GM23248 (cell line): Measurements from ENCODE around the gene COL9A2. TPM values are rescaled to one million over a fixed set of nuclear protein-coding genes. Genes with fewer than 3 reads are reported as not detected.

Experiments
- DNase-seq: peaks from one replicate; pipeline ENCODE4 v3.0.0-alpha.2; 2015
- H2AFZ ChIP-seq: fragments of 200-600 bp; sonication (generic); 2 replicates; pipeline ENCODE4 v1.6.1; 2016; ENCODE audit warnings: antibody characterized with exemption
- H3F3A ChIP-seq: fragments of 200-600 bp; sonication (generic); 2 replicates; pipeline ENCODE4 v1.6.1; 2016; ENCODE audit warnings: mild to moderate bottlenecking, antibody characterized with exemption, mixed run types; ENCODE audit not compliant: insufficient read depth
- H3K27ac ChIP-seq: fragments of 200-600 bp; sonication (generic); 2 replicates; pipeline ENCODE4 v1.5.1; 2016; ENCODE audit warnings: mild to moderate bottlenecking
- H3K27me3 ChIP-seq: fragments of 200-600 bp; sonication (generic); replicated peaks from 2 replicates; pipeline ENCODE4 v1.6.1; 2016; ENCODE audit warnings: mild to moderate bottlenecking; ENCODE audit not compliant: insufficient read depth
- H3K36me3 ChIP-seq: fragments of 200-600 bp; sonication (generic); 2 replicates; pipeline ENCODE4 v1.6.1; 2016; ENCODE audit warnings: low read depth, mild to moderate bottlenecking
- H3K4me1 ChIP-seq: fragments of 200-600 bp; sonication (generic); 2 replicates; pipeline ENCODE4 v1.6.1; 2016; ENCODE audit warnings: mild to moderate bottlenecking; ENCODE audit not compliant: insufficient read depth
- H3K4me2 ChIP-seq: fragments of 200-600 bp; sonication (generic); one replicate; pipeline ENCODE4 v1.6.1; 2016; ENCODE audit warnings: mild to moderate bottlenecking; ENCODE audit not compliant: unreplicated experiment
- H3K4me3 ChIP-seq: fragments of 200-600 bp; sonication (generic); 2 replicates; pipeline ENCODE4 v1.5.1; 2016; ENCODE audit warnings: mild to moderate bottlenecking
- H3K79me2 ChIP-seq: fragments of 200-600 bp; sonication (generic); 2 replicates; pipeline ENCODE4 v1.6.1; 2016; ENCODE audit warnings: mild to moderate bottlenecking; ENCODE audit not compliant: insufficient read depth
- H3K9ac ChIP-seq: fragments of 200-600 bp; sonication (generic); 2 replicates; pipeline ENCODE4 v1.6.1; 2016; ENCODE audit warnings: mild to moderate bottlenecking
- H3K9me2 ChIP-seq: fragments of 200-600 bp; sonication (generic); 2 replicates; pipeline ENCODE4 v1.6.1; 2016; ENCODE audit warnings: mixed run types, mild to moderate bottlenecking, moderate library complexity; ENCODE audit not compliant: insufficient read depth
- H3K9me3 ChIP-seq: fragments of 200-600 bp; sonication (generic); one replicate; pipeline ENCODE4 v1.6.1; 2017; ENCODE audit warnings: low read depth
- H4K20me1 ChIP-seq: fragments of 200-600 bp; sonication (generic); 2 replicates; pipeline ENCODE4 v1.6.0; 2016; ENCODE audit not compliant: insufficient read depth
- EZH2 ChIP-seq: fragments of 200-600 bp; sonication (generic); IDR thresholded peaks from 2 replicates; pipeline ENCODE4 v1.6.1; 2018; ENCODE audit warnings: antibody characterized with exemption, mild to moderate bottlenecking; ENCODE audit not compliant: insufficient read depth, poor library complexity, severe bottlenecking
- EZH2phosphoT487 ChIP-seq: fragments of 200-600 bp; sonication (generic); IDR thresholded peaks from 2 replicates; pipeline ENCODE4 v1.6.1; 2018; ENCODE audit warnings: antibody characterized with exemption, moderate library complexity, mild to moderate bottlenecking, low read depth; ENCODE audit not compliant: insufficient read depth
- WGBS, 2 experiments: methylation state at CpG; one replicate each; pipeline ENCODE4 v1.1.6; 2015 to 2017; ENCODE audit warnings: low lambda C conversion rate in 2 of 2, low coverage in 1 of 2; ENCODE audit errors: missing lambda C conversion rate in 2 of 2; 5-methylcytosine and 5-hydroxymethylcytosine counted together
- in situ Hi-C: fragments of 300-500 bp; cut with MboI; formaldehyde crosslinking; loops from 2 replicates; pipeline ENCODE4 v1.15.0; 2020
- polyA plus RNA-seq: library from polyadenylated mRNA; unstranded; fragments of >200 nt; fragmentation: Nextera tagmentation; extraction: Ambion mirVana; gene quantifications from 2 replicates; pipeline ENCODE4 v1.2.1, GENCODE V29; 2016
- total RNA-seq: library from RNA; depleted of rRNA; stranded (reverse); fragments of >200 nt; shearing (Covaris generic); gene quantifications from 2 replicates; pipeline ENCODE4 v1.2.3, GENCODE V29; 2014

Gene COL9A2
- total and polyA plus RNA-seq, 2 experiments from 2014 or later: 0.80 to 2.8 TPM

DNA sequence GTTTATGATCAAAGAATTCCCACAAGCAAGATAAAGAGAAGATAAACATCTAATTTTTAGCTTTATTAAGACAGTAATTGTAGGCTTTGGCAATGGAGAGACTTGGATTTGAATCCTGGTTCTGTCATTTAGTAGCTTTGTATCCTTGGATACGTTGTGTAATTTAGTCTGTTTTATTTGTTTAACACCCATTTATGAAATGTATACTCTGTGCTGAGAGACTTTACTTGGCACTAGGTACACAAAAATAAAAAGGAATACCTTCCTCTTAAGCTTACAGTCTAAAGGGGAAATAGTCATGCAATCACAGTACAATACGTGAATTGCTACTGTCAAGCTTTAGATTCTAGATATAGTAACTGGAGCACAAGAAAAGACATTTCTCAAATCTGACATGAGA, 35.2 kb downstream of the COL9A2 start:
- no peaks in the 10 kb centered on the region for H3K4me1 ChIP-seq
- H3F3A ChIP-seq: 0 out of 2 replicates have a peak, but pooled peaks cover 4% of the 10 kb centered on the region
- DNase-seq: no peak
- H3K79me2 ChIP-seq: peaks cover 51% of the 10 kb centered on the region
- H2AFZ ChIP-seq: no peak overlapping the region
- WGBS, 2 experiments: 63 to 74% methylated on average over 2 of the region's 2 CpGs
- no peaks in the 10 kb centered on the region for H3K9me3 ChIP-seq
- no peak overlapping the region for H3K9ac ChIP-seq
- H3K27me3 ChIP-seq: no peaks in the 10 kb centered on the region
- in situ Hi-C loops: no loop called here
- H3K36me3 ChIP-seq: peaks cover 45% of the 10 kb centered on the region
- H3K27ac ChIP-seq: no peak overlapping the region
- no peak overlapping the region for H3K4me2 ChIP-seq
- H3K4me3 ChIP-seq: no peak overlapping the region
- no peaks in the 10 kb centered on the region for H4K20me1 ChIP-seq
- TF ChIP-seq EZH2 (no peak), EZH2phosphoT487 (no peak)
- H3K9me2 ChIP-seq: no peaks in the 10 kb centered on the region

DNA sequence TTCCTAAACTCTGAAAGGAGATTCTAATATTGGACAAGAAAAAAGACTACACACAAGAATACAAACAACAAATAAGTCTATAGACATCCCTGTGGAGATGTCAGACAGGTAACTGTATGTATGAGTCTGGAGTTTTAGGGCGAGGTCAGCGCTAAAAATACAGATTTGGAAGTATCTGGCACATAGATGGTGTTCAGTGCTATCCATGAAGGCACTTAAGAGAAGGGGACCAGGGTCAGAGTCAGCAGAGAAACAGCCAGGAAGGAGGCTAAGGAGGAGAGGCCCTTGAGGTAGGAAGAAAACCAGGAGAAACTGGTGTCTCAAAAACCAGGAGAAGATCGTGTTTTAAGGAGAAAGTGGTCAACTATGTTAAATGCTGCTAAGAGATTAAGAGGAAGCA, 41.0 kb downstream of the COL9A2 start:
- TF ChIP-seq EZH2phosphoT487 (no peak), EZH2 (no peak)
- H4K20me1 ChIP-seq: no peaks in the 10 kb centered on the region
- no peak overlapping the region for H2AFZ ChIP-seq
- peaks cover 73% of the 10 kb centered on the region for H3K79me2 ChIP-seq
- H3K27me3 ChIP-seq: no peaks in the 10 kb centered on the region
- no peaks in the 10 kb centered on the region for H3K4me1 ChIP-seq
- no peaks in the 10 kb centered on the region for H3K9me3 ChIP-seq
- peaks cover 50% of the 10 kb centered on the region for H3K36me3 ChIP-seq
- no peaks in the 10 kb centered on the region for H3K9me2 ChIP-seq
- no peak overlapping the region for H3K27ac ChIP-seq
- H3F3A ChIP-seq: no peaks in the 10 kb centered on the region
- whole genome bisulfite sequencing, 2 experiments: 98% methylated on average over 3 of the region's 3 CpGs
- in situ Hi-C loops: no loop called here
- no peak overlapping the region for H3K4me3 ChIP-seq
- no peak overlapping the region for H3K9ac ChIP-seq
- H3K4me2 ChIP-seq: no peak overlapping the region
- no peak for DNase-seq

DNA sequence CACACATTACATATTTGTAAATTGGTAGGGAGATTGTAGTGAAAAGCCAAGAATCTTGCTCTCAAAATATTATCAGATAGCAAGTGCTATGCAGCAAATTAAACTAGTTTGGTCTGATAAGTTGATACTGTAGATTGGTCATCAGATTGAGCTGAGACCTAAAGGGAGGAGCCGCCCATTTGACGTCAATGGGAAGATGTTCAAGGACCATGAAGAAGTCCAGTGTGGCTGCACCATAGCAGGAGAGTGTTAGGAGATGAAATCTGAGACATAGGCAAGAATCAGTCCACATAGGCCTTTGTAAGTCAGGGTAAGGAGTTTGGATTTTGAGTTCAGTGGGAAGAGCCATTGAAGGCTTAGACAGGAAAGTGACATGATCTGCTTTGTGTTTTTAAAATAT, 42.8 kb downstream of the COL9A2 start:
- Histone ChIP-seq H3K9me3 (no peaks in the 10 kb centered on the region), H3K4me1 (peaks cover 15% of the 10 kb centered on the region), H3K9ac (no peak overlapping the region), H3K79me2 (peaks cover 72% of the 10 kb centered on the region), H3K4me2 (no peak overlapping the region), H3F3A (peaks cover 8% of the 10 kb centered on the region; the same call in 1 of the 2 replicates), H4K20me1 (no peaks in the 10 kb centered on the region), H3K9me2 (no peaks in the 10 kb centered on the region), H2AFZ (no peak overlapping the region), H3K4me3 (no peak overlapping the region), H3K27me3 (no peaks in the 10 kb centered on the region), H3K27ac (no peak overlapping the region), H3K36me3 (peaks cover 53% of the 10 kb centered on the region)
- TF ChIP-seq EZH2phosphoT487 (no peak), EZH2 (no peak)
- DNase-seq: no peak
- in situ Hi-C loops: no loop called here
- WGBS, 2 experiments: 94% methylated on average over 2 of the region's 2 CpGs

DNA sequence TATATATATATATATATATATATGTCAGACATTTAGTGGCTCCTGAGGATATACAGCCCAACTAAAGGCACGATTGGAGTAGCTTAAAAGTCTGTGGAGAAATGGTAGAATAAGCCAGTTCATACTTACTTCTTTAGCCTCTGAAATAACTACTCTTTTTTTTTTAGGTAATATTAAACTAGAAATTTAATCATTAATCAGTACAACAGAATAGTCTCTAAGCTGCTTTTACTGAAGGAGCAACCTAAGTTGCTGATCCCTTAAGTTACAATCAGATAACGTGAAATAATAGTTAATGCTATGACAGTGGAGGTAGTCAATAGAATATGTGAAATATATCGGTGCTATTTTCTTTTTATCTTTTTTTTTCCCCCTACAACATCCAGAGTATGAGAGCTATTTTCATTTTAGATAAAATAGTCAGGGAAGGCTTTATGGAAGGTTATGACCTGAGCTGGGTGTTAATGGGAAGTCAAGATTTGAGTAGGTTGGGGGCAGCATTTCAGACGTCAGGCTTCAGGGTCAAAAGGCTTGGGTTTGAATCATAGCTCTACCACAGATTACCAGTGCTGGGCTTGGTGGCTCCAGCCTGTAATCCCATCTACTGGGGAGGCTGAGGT, 43.4 kb downstream of the COL9A2 start:
- no peak for TF ChIP-seq EZH2phosphoT487
- no peak for TF ChIP-seq EZH2
- H3K4me1 ChIP-seq: peaks cover 18% of the 10 kb centered on the region
- peaks cover 10% of the 10 kb centered on the region; the same call in 1 of the 2 replicates for H3F3A ChIP-seq
- no peak overlapping the region for H3K27ac ChIP-seq
- DNase-seq: no peak
- H3K9ac ChIP-seq: no peak overlapping the region
- WGBS, 2 experiments: 94% methylated on average over 4 of the region's 4 CpGs
- H3K79me2 ChIP-seq: peaks cover 70% of the 10 kb centered on the region
- no peaks in the 10 kb centered on the region for H3K9me3 ChIP-seq
- H3K27me3 ChIP-seq: no peaks in the 10 kb centered on the region
- H4K20me1 ChIP-seq: no peaks in the 10 kb centered on the region
- H3K9me2 ChIP-seq: no peaks in the 10 kb centered on the region
- no peak overlapping the region for H3K4me2 ChIP-seq
- H2AFZ ChIP-seq: no peak overlapping the region
- in situ Hi-C loops: no loop called here
- H3K36me3 ChIP-seq: peaks cover 50% of the 10 kb centered on the region
- H3K4me3 ChIP-seq: no peak overlapping the region
